ENCODE results near the gene CUL7.

- TF ChIP-seq YY1 (IDR thresholded peaks at IDR 0.05; ENCODE audit: low read depth, low read length) (no peak), SIN3A (conservative IDR thresholded peaks at IDR 0.05 in 1 of 2, IDR thresholded peaks at IDR 0.05 in 1 of 2; ENCODE audit: low read depth in 1 of 2, low read length in 2 of 2) (no peak), POLR2A (IDR thresholded peaks at IDR 0.05; ENCODE audit: control extremely low read depth in 1 of 2, low read depth in 2 of 2, low read length in 2 of 2) (no peak), BCL11A (IDR thresholded peaks at IDR 0.05; ENCODE audit: low read depth in 2 of 2, low read length in 2 of 2) (no peak), SP1 (IDR thresholded peaks at IDR 0.05; ENCODE audit: low read depth, low read length) (no peak), CBX5 (IDR thresholded peaks at IDR 0.05; ENCODE audit: low read depth, low read length) (no peak), EP300 (IDR thresholded peaks at IDR 0.05; ENCODE audit: borderline replicate concordance in 1 of 2, low read depth in 2 of 2, low read length in 2 of 2) (no peak), CEBPB (IDR thresholded peaks at IDR 0.05; ENCODE audit: low read depth, low read length) (no peak), CTCF (IDR thresholded peaks at IDR 0.05; ENCODE audit: control extremely low read depth in 1 of 3, insufficient read depth in 1 of 3, low read depth in 1 of 3, low read length in 3 of 3) (peak in 2 of 3 experiments; percentile 41 to 43; a peak in 3 of 4 replicates)
Measured at GRCh38 chr6:43011207-43011606, 42.4 kb downstream of the CUL7 start.
